ENCODE data around the gene DOCK6.

The DOCK6 gene, protein sequence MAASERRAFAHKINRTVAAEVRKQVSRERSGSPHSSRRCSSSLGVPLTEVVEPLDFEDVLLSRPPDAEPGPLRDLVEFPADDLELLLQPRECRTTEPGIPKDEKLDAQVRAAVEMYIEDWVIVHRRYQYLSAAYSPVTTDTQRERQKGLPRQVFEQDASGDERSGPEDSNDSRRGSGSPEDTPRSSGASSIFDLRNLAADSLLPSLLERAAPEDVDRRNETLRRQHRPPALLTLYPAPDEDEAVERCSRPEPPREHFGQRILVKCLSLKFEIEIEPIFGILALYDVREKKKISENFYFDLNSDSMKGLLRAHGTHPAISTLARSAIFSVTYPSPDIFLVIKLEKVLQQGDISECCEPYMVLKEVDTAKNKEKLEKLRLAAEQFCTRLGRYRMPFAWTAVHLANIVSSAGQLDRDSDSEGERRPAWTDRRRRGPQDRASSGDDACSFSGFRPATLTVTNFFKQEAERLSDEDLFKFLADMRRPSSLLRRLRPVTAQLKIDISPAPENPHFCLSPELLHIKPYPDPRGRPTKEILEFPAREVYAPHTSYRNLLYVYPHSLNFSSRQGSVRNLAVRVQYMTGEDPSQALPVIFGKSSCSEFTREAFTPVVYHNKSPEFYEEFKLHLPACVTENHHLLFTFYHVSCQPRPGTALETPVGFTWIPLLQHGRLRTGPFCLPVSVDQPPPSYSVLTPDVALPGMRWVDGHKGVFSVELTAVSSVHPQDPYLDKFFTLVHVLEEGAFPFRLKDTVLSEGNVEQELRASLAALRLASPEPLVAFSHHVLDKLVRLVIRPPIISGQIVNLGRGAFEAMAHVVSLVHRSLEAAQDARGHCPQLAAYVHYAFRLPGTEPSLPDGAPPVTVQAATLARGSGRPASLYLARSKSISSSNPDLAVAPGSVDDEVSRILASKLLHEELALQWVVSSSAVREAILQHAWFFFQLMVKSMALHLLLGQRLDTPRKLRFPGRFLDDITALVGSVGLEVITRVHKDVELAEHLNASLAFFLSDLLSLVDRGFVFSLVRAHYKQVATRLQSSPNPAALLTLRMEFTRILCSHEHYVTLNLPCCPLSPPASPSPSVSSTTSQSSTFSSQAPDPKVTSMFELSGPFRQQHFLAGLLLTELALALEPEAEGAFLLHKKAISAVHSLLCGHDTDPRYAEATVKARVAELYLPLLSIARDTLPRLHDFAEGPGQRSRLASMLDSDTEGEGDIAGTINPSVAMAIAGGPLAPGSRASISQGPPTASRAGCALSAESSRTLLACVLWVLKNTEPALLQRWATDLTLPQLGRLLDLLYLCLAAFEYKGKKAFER (N-terminal part only)

DNA sequence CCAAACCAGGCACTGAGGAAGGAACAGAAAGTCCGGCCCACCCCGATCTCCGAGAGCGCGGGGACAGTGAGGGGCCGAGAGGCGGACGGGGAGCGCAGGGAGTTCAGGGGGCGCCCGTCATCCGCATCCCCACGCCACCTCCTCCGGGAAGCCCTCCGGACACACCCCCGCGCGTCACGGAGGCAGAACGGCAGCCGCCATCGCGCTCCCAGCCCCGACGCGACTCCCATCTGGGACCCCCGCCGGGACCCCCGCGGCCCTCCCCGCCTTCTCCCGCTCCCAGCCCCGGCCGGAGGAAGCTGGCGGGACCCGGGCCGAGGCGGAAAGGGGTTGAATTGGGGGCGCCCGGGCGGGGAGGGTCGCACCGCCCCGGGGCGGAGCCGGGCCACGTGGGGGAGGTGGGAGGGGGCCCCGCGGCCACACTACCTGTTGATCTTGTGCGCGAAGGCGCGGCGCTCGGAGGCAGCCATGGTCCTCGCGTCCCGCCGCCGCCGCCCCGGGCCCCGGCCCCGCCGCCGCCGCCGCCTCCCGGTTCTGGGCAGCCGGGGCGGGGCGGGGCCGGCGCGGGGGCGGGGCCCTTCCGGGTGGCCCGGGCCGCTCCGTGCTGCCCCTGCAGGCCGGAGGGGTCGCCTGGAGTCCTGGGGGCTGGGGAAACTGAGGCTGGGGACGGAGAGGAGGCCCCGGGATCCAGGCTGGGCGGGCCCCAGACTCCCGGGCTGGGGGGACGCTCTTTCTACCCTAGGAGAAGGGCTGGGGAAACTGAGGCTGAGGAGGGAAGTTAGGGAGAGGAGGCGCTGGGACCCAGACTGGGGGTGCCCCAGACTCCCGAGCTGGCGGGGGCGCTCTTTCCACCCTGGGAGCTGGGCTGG, at the start of gene DOCK6:
DOCK6 (minus strand) TSS at position 554 of the 869 bp plus-strand sequence; CDS start at position 470, 84 bp downstream.
- DNase-seq (ENCODE audit: low read depth): peak; percentile 25

- no peak for DNase-seq (ENCODE audit: low read depth)
These were observed 44.0 kb upstream of the DOCK6 start for GRCh38 chr19:11306337-11306736.

DNA sequence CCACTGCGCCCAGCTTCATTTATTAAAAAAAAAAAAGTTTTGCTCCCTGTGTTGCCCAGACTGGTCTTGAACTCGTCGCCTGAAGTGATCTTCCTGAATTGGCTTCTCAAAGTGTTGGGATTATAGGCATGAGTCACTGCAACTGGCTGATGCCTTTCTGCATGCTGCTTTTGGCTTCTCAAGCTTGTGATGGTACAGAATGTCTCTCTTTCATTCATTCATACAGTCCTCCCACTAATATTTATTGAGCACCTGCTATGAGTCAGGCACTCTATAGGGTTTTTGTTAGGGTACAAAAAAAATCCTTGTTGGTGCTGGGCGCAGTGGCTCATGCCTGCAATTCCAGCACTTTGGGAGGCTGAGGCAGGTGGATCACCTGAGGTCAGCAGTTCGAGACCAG, 42.6 kb upstream of the DOCK6 start:
- DNase-seq (ENCODE audit: low read depth): no peak

GRCh38 chr19:11300811-11301120, 38.4 kb upstream of the DOCK6 start:
- DNase-seq (ENCODE audit: low read depth): no peak

DNA sequence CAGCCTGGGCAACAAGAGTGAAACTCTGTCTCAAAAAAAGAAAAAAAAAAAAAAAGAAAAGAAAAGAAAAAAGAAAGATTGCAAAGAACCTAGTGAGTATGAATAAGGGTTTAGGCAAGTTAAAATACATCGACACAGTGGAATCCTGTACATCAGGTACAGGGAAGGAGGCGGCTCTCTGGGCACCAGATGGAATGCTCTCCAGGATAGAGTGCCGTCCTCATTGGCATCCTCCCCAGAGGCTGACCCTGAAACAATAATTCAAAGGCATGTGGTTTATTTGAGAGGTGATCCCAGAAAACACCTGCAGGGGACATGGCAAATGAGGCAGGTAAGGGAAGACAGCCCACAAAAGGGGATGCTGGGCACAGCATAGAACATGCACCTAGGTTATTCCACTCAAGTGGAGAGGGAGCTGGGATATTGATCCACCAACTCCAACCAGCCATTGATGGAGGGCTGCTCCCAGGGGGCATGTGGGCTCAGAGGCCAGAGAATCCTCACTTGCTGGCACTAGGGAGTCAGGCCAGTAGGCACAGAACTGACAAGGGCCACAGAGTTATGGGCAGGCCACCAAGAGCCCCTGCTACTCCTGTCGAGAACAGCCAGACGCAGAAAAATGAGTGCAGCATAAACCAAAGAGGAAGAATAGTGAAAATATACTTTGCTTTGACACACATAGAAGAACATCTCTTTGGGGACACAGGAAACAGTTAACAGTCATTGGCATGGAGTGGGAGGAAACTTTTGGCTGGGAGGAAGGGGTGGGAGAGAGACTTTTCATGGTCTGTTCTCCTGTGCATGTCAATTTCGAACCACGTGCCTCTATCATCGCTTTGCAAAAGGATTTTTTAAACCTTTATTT, 37.9 kb upstream of the DOCK6 start:
- DNase-seq (ENCODE audit: low read depth): no peak

- DNase-seq (ENCODE audit: low read depth): no peak
These were observed 33.9 kb upstream of the DOCK6 start for GRCh38 chr19:11296264-11296663.

- DNase-seq (ENCODE audit: low read depth): no peak
These were observed 33.4 kb upstream of the DOCK6 start, which contains the start of gene TSPAN16 for GRCh38 chr19:11295665-11296245. TSS of gene TSPAN16 (plus strand) at chr19:11296160. CDS start at chr19:11296298, 138 bp downstream.

GRCh38 chr19:11295180-11295579, 32.9 kb upstream of the DOCK6 start:
- DNase-seq (ENCODE audit: low read depth): no peak

- peak; percentile 87 for DNase-seq (ENCODE audit: low read depth)
These were observed 31.4 kb upstream of the DOCK6 start for GRCh38 chr19:11293433-11294389.

DNA sequence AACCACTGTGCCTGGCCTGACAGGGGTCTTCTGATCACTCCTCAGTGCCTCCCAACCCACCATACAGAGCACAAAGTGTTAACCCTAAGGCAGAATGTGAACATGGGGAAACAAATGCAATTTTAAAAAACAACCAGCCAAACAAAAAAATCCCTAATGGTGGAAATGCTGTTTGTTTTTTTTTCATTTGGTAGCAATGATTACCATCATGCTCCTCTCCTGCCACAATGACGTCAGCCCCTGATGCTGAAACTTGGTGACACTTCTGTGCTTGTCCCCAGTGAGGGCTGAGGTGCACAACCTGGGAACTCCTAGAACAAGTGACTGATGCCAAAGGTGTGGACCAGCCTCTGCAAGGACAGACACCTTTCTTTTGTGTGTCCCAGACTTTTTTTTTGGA, 29.7 kb upstream of the DOCK6 start:
- DNase-seq (ENCODE audit: low read depth): no peak

DNA sequence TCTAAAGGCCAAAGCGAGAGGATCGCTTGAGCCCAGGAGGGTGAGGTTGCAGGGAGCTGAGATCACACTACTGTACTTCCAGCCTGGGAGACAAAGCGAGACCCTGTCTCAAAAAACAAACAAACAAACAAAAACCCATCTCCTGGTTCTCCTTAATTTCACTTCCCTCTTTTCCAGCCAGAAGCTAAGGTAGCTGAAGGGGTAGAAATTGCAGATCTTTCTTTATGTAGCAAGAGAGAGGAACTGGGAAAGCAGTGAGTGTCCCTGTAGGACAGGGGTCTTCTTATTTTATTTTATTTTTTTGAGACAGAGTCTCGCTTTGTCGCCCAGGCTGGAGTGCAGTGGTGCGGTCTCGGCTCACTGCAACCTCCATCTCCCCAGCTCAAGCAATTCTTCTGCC, 29.1 kb upstream of the DOCK6 start:
- DNase-seq (ENCODE audit: low read depth): no peak

GRCh38 chr19:11290256-11290655, 27.9 kb upstream of the DOCK6 start:
- DNase-seq (ENCODE audit: low read depth): no peak

DNA sequence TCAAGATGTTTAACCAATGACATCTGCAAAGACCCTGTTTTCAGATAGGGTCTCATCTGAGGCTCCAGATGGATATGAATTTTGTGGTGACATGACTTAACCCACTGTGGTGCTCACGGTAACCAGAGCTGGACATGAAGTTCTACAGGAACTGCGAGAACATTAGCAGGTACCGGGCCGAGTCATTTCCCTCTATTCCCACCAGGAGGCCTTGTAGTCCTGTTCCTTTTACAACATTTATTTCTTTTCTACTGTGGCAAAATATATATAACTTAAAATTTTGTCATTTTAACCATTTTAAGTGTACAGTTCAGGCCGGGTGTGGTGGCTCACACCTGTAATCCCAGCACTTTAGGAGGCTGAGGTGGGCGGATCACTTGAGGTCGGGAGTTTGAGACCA, 26.0 kb upstream of the DOCK6 start:
- no peak for DNase-seq (ENCODE audit: low read depth)

- DNase-seq (ENCODE audit: low read depth): no peak
These were observed 24.1 kb upstream of the DOCK6 start for GRCh38 chr19:11286312-11286974.

GRCh38 chr19:11284515-11284914, 22.2 kb upstream of the DOCK6 start:
- no peak for DNase-seq (ENCODE audit: low read depth)

GRCh38 chr19:11281356-11282049, 19.2 kb upstream of the DOCK6 start:
- no peak for DNase-seq (ENCODE audit: low read depth)

- DNase-seq (ENCODE audit: low read depth): no peak
These were observed 17.3 kb upstream of the DOCK6 start for GRCh38 chr19:11279505-11280236.

Measured in activated T-cell treated with anti-CD3 and anti-CD28 coated beads for 48 hours (primary cell).